Activated naive CD8-positive, alpha-beta T cell treated with anti-CD3 and anti-CD28 coated beads for 36 hours (primary cell): Measurements from ENCODE around the gene GOLGA6D. TPM values are rescaled to one million over a fixed set of nuclear protein-coding genes. Genes with fewer than 3 reads are reported as not detected.
"Not testable (repeated sequence)": the region's sequence is repeated elsewhere in the genome, so short reads cannot be mapped to it uniquely, and the experiment has no call there.

ENCODE experiments used
- DNase-seq: peaks from one replicate; pipeline ENCODE4 v3.0.0; 2021
- H3K27ac Mint-ChIP-seq: one replicate; pipeline ENCODE4 v1.8.0; 2022; ENCODE audit warnings: mild to moderate bottlenecking, moderate library complexity, mixed read lengths
- H3K27me3 Mint-ChIP-seq: one replicate; pipeline ENCODE4 v1.8.0; 2022; ENCODE audit warnings: mild to moderate bottlenecking, mixed read lengths
- H3K36me3 Mint-ChIP-seq: one replicate; pipeline ENCODE4 v1.8.0; 2021; ENCODE audit warnings: mild to moderate bottlenecking, mixed read lengths
- H3K4me1 Mint-ChIP-seq: one replicate; pipeline ENCODE4 v1.8.0; 2021; ENCODE audit warnings: mixed read lengths
- H3K4me3 Mint-ChIP-seq: one replicate; pipeline ENCODE4 v1.8.0; 2022; ENCODE audit warnings: mild to moderate bottlenecking, moderate library complexity, mixed read lengths
- H3K9me3 Mint-ChIP-seq: one replicate; pipeline ENCODE4 v1.8.0; 2022; ENCODE audit warnings: mixed read lengths
- total RNA-seq, 2 experiments: library from RNA; stranded (reverse); gene quantifications; one replicate each; pipeline ENCODE4 v1.2.3, GENCODE V29; 2021

The GOLGA6D gene, protein sequence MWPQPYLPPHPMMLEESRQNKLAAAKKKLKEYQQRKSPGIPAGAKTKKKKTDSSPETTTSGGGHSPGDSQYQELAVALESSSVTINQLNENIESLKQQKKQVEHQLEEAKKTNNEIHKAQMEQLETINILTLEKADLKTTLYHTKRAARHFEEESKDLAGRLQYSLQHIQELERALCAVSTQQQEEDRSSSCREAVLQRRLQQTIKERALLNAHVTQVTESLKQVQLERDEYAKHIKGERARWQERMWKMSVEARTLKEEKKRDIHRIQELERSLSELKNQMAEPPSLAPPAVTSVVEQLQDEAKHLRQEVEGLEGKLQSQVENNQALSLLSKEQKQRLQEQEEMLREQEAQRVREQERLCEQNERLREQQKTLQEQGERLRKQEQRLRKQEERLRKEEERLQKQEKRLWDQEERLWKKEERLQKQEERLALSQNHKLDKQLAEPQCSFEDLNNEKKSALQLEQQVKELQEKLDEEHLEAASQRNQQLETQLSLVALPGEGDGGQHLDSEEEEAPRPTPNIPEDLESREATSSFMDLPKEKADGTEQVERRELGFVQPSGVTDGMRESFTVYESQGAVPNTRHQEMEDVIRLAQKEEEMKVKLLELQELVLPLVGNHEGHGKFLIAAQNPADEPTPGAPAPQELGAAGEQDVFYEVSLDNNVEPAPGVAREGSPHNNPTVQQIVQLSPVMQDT
- total RNA-seq = not detected

DNA sequence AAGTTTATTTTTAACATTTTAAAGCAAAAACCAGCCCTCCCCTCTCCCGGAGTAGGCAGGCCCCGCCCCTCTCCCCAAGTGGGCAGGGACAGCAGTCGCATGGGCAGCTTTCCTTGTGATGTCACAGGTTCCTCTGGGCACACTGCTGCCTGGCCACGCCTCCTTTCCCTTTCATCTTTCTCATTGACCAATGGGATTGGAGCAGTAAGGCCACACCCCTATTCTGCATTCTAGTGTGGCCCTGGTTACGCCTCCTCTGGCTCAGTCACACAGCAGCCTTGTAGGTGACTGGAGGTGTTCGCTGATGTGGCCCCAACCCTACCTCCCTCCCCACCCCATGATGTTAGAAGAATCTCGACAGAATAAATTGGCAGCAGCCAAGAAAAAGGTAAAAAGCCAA, at the start of gene GOLGA6D:
Gene GOLGA6D, plus strand, starts transcription at position 264 of the 400 bp plus-strand sequence. Its CDS starts 41 bp downstream, at position 305.
- not testable (repeated sequence) for H3K9me3 Mint-ChIP-seq, H3K27ac Mint-ChIP-seq, DNase-seq, H3K4me1 Mint-ChIP-seq, H3K27me3 Mint-ChIP-seq, H3K4me3 Mint-ChIP-seq, H3K36me3 Mint-ChIP-seq

DNA sequence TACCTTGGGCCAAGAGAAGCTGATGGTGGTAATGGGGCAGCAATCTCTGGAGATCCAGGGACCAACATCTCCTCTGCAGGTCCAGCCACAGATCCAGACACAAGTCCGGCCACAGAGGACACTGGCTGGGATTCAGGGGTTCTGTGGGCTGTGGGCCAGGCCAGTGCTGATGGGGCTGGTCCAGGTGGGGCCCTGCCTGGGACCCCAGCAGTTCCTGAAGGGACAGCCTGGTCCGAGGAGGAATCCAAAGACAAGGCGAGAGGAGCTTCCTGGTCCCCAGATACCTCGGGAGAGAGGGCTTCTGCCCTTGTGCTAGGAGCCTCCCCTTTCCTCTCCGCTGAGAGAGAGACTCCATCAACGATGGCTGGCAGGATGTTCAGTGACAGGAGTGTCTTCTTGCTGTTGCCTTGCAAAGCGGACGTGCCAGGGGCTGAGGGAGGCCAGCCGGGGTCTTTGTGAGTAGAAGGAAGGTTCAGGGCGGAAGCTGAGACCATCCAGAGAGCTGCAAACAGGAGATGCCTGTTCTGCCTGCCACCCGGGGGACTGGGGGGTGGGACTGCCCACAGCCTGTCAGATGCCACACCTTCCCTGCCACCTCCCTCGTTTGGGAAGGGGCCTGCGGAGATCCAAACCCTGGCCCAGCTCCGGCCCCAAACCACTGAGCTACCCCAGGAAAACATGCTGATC, 49.0 kb upstream of the GOLGA6D start:
- H3K9me3 Mint-ChIP-seq = no peaks in the 10 kb centered on the region
- no peak for DNase-seq

DNA sequence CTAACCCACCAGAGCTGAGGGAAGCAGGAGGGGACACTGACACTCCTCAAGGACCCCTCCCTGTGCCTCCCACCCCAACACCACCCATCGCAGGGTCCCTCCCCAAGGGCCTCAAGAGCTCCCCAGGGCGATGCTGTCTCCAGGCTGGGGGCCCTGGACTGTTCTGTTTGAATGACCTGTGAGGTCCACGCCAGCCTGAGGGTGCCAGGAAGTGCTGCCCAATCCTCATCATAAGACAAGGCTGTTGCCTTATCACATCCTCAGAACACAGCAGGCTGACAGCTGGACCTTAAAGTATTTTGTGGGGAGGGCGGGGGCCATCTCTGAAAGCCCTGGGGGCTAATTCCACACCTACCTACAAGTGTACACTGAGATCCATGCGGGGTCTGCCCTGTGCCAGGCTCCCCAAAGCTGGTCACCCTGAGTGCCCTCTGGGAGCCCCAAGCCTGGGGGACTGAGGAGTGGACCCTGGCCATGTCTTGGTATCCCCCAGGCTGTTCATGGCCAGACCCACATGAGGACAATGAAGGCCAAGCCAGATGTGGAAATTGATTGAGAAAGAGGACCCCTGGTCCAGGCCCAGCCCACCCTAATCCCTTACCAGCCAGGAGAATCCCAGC, 48.3 kb upstream of the GOLGA6D start:
- DNase-seq = no peak
- no peaks in the 10 kb centered on the region for H3K9me3 Mint-ChIP-seq
- H3K27me3 Mint-ChIP-seq = peaks cover 26% of the 10 kb centered on the region

More for the DNA sequence above, 49.0 kb upstream of the GOLGA6D start:
- Mint-ChIP-seq H3K36me3 (no peaks in the 10 kb centered on the region), H3K4me1 (no peaks in the 10 kb centered on the region), H3K27me3 (peaks cover 22% of the 10 kb centered on the region), H3K27ac (no peak overlapping the region), H3K4me3 (no peak overlapping the region)

DNA sequence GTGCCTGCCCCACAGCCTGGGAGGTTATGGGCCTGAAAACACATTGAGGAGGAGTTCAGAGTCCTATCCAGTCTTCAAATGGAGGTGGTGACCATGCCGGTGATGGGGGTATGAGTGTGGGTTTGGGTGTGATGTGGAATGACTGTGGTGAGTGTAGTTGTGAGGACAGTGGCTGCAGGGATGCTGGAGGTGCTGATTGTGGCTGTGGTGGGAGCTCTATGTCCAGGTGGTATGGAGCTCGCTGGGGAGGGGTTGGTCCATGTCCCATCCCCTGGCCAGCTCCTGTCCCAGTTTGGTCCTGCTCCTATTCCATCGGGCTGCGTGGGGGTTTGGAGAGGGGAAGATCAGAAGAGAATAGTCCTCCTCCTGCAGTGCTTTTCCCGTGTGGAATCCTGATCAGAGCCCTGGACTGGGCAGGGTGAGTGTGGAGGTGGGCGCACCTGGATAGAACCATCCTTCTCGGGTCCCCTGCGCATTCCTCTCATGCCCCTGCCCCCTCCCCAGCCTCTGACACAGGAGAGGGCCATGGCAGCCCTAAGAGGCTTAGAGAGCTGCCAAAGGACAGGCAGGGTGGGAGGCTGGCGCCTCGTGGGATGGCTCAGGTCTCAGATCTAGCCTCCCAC, 47.5 kb upstream of the GOLGA6D start:
- H3K36me3 Mint-ChIP-seq = no peaks in the 10 kb centered on the region
- H3K27me3 Mint-ChIP-seq = peaks cover 30% of the 10 kb centered on the region
- no peak for DNase-seq
- H3K4me1 Mint-ChIP-seq = peaks cover 3% of the 10 kb centered on the region
- no peaks in the 10 kb centered on the region for H3K9me3 Mint-ChIP-seq
- no peak overlapping the region for H3K27ac Mint-ChIP-seq
- no peak overlapping the region for H3K4me3 Mint-ChIP-seq

More for the DNA sequence above, 48.3 kb upstream of the GOLGA6D start:
- no peaks in the 10 kb centered on the region for H3K36me3 Mint-ChIP-seq
- no peak overlapping the region for H3K4me3 Mint-ChIP-seq
- no peak overlapping the region for H3K27ac Mint-ChIP-seq
- H3K4me1 Mint-ChIP-seq = no peaks in the 10 kb centered on the region

DNA sequence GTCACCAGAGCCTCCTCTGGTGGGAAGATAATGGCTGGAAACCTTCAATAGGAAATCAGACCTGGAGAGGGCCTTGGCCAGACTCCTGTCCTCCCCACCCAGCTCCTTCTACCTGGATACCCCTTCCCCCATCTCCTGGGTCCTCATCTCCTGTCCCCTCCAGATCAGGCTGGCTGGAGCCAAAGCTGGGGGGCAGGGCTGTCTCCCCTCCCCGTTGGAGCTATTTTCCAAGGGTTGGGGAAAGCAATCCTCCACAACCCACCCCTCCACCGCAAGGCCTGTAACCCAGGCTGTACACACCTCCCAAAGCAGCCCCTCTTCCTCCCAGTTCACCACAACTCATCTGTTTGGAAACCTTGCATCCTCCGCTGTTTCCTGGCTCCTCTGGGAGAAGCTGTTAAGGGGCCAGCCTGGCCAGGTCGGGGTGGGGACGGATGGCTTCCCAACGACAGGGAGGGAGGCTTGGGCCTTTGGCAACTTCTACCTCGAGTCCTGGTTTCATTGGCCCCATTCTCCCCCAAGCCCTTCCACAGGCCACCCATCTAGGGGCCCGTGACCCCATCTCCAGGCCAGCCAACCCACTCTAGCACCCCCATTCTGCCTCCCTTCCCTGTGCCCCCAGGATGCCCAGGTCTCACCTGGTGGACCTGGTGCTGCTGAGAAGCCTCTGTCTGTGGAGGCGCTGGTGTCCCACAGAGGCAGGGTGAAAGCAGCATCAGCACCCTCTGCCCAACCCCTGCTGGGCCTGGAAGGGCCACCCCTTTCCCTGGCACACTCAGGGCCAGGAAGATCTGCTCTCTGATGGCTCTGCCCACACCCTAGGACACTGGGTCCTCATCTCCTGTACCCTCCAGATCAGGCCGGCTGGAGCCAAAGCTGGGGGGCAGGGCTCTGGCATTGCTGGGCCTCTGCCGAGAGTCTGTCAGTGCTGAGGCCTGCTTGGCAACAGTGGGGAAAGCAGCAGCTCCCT, 46.6 kb upstream of the GOLGA6D start:
- no peaks in the 10 kb centered on the region for H3K36me3 Mint-ChIP-seq
- H3K9me3 Mint-ChIP-seq = no peaks in the 10 kb centered on the region
- H3K4me3 Mint-ChIP-seq = no peak overlapping the region
- H3K27me3 Mint-ChIP-seq = peaks cover 30% of the 10 kb centered on the region
- DNase-seq = no peak
- H3K4me1 Mint-ChIP-seq = peaks cover 3% of the 10 kb centered on the region
- no peak overlapping the region for H3K27ac Mint-ChIP-seq

DNA sequence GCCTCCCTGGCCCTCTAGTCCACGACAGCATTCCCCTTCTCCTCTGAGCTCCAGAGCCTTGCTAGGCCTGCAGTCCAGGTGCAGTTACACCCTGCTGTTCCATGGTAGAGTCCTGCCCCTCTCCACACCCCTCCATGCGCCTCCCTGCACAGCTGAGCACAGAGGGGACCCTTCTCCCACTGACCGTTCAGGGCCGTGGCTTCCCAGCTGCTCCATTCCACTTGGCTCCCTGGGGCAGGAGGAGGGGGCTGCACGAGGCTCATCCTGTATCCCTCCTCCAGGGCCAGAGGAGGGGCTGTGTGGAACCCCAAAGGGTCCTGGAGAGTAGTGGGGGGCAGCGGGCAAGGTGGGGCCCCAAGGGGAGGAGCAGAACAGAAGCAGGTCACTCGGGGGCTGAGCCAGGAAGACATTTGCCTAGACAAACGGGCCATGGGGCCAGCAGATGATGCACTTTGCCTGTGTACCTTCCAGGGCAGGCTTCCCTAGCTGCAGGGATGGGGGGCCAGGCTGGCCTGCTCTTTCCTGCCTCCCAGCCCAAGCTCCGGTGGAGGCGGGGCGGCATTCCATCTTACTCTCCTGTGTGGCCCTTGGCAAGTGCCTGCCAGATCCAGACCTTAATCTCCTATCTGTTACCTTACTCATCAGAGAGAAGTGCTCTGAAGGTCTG, 45.2 kb upstream of the GOLGA6D start:
- peaks cover 3% of the 10 kb centered on the region for H3K4me1 Mint-ChIP-seq
- no peaks in the 10 kb centered on the region for H3K36me3 Mint-ChIP-seq
- no peak overlapping the region for H3K4me3 Mint-ChIP-seq
- no peak for DNase-seq
- no peak overlapping the region for H3K27ac Mint-ChIP-seq
- H3K9me3 Mint-ChIP-seq = no peaks in the 10 kb centered on the region
- peaks cover 23% of the 10 kb centered on the region for H3K27me3 Mint-ChIP-seq

DNA sequence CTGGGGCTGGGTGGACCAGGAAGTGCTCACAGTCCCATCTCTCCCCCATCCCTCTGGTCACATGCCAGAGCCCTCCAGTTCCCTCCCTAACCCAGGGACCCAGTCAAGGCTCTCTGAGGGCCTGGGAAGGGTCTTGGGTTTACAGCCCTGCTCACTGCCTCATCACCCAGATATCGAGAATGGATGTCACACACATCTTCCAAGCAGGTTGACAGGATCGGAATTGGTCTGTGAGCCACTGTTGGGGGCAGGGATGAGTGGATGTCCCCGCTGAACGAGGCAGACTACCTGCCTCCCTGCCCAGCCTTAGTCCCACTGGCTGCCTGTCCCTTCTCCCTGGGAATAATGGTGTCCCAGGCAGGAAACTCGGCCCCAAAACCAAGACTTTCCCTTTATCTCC, 44.5 kb upstream of the GOLGA6D start:
- Mint-ChIP-seq H3K4me3 (no peak overlapping the region), H3K9me3 (no peaks in the 10 kb centered on the region), H3K36me3 (no peaks in the 10 kb centered on the region), H3K27me3 (peaks cover 19% of the 10 kb centered on the region), H3K27ac (no peak overlapping the region), H3K4me1 (peaks cover 3% of the 10 kb centered on the region)
- DNase-seq = no peak

DNA sequence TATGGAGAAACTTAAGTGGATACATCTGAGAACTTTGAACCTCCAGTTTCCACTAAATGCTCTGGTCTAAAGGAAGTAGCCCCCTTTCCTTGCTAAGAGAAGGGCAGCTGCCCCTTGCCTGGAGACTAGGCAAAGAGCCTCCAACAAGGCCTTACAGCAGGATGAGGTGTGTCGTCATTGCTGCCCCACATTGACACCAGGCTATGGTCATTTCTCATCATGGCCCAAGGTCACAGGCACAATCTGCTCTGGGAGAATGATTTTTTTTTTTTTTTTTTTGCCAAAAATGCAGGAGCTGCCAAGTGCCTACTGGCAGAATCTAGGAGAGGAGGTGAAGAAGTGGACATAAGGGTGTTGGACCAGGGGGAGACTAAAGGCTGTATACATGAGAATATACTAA, 36.9 kb upstream of the GOLGA6D start:
- not testable (repeated sequence) for DNase-seq, H3K4me3 Mint-ChIP-seq, H3K9me3 Mint-ChIP-seq, H3K36me3 Mint-ChIP-seq, H3K27ac Mint-ChIP-seq, H3K4me1 Mint-ChIP-seq
- H3K27me3 Mint-ChIP-seq = peaks cover 11% of the 10 kb centered on the region

DNA sequence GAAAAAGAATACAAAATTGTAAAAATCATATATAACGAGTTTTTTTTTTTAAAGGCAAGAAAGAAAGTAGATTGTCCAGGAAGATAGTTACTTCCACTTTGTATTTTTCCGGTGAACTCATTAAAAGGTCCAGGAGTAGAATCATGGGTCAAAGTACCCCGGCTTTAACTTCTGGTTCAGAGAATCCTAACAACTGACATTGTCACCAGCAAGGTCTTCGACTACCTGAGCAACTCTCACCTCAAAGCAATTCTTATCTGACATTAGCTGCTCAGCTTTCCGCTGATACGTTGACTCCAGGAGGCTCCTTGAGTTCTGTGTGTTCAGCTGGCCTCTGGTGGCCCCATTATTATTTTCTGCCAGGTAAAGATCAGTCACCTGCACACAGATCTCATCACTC, 33.6 kb upstream of the GOLGA6D start:
- not testable (repeated sequence) for H3K9me3 Mint-ChIP-seq, H3K27ac Mint-ChIP-seq, H3K4me3 Mint-ChIP-seq, DNase-seq, H3K36me3 Mint-ChIP-seq, H3K4me1 Mint-ChIP-seq
- peaks cover 15% of the 10 kb centered on the region for H3K27me3 Mint-ChIP-seq

DNA sequence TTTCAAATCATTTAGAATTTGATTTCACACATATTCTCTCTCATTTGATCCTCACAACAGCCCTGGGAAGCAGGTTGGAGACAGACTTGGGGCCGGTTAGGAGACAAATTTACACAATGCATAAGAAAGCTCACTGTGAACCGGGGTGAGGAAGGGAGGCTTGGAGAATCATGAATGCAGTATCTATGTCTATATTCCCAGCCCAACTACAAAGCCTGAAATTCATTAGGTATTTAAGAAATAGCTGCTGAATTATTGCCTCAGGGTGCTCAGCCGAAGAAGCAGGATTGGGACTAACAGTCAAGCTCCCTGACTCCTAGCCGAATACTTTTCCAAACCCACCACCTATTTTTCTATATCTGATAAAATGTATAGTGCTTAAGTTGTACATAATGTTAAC, 32.9 kb upstream of the GOLGA6D start:
- H3K27ac Mint-ChIP-seq = no peak overlapping the region
- H3K27me3 Mint-ChIP-seq = peaks cover 15% of the 10 kb centered on the region
- DNase-seq = no peak

DNA sequence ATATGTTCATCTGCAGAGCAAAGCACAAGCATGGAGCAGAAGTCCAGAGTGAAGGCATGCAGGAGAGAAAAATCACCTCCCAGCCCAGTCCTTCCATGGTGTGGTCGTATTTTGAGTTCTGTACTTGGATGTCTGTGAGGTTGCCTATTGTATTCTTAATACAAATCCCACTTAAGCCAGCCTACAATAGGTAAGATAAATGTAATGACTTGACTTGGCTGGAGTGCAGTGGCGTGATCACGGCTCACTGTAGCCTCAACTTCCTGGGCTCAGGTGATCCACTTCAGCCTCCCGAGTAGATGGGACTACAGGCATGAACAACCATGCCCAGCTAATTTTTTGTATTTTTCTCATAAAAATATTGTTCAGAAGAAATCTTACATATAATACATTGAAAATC, 31.3 kb upstream of the GOLGA6D start:
- not testable (repeated sequence) for H3K36me3 Mint-ChIP-seq, H3K27ac Mint-ChIP-seq, H3K4me3 Mint-ChIP-seq, DNase-seq, H3K9me3 Mint-ChIP-seq, H3K4me1 Mint-ChIP-seq
- H3K27me3 Mint-ChIP-seq = peaks cover 15% of the 10 kb centered on the region

More for the DNA sequence above, 32.9 kb upstream of the GOLGA6D start:
- Mint-ChIP-seq H3K36me3 (no peaks in the 10 kb centered on the region), H3K4me1 (no peaks in the 10 kb centered on the region), H3K4me3 (no peak overlapping the region), H3K9me3 (no peaks in the 10 kb centered on the region)

DNA sequence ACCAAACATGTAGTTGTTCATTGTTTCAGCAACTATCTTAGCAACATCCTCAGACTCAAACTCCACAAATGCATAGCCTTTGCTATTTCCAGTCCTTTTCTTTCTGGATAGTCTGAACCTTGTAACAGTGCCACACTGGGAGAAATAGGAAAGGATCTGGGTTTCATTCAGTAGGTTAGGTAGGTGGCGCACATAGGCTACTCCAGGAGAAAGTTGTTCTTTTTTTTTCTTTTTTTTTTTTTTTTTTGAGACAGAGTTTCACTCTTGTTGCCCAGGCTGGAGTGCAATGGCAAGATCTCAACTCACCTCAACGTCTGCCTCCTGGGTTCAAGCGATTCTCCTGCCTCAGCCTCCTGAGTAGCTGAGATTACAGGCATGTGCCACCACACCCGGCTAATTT, 30.4 kb upstream of the GOLGA6D start:
- H3K27me3 Mint-ChIP-seq = peaks cover 13% of the 10 kb centered on the region
- H3K9me3 Mint-ChIP-seq, H3K4me1 Mint-ChIP-seq, DNase-seq, H3K4me3 Mint-ChIP-seq, H3K36me3 Mint-ChIP-seq, H3K27ac Mint-ChIP-seq: not testable (repeated sequence)

DNA sequence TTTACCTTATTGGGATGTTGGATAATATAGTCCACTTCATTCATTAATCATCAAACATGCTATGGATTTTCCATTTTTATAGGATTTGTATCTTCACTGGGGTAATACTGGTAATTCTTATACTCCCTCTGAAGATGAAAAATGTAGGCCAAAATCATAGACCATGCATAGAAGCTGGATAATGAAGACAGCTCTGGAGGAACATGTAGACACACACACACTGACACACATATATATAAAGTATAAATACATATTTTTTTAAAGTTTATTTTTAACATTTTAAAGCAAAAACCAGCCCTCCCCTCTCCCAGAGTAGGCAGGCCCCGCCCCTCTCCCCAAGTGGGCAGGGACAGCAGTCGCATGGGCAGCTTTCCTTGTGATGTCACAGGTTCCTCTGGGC, 24.6 kb upstream of the GOLGA6D start, which contains the start of gene GOLGA6C:
Gene GOLGA6C, plus strand, starts transcription at position 301 of the 400 bp plus-strand sequence. CDS start 265 bp downstream, outside the sequence.
- not testable (repeated sequence) for H3K36me3 Mint-ChIP-seq, H3K4me3 Mint-ChIP-seq, H3K4me1 Mint-ChIP-seq, DNase-seq, H3K27me3 Mint-ChIP-seq, H3K27ac Mint-ChIP-seq, H3K9me3 Mint-ChIP-seq
